Measurements from ENCODE around the gene N4BP2. TPM values are rescaled to one million over a fixed set of nuclear protein-coding genes. Genes with fewer than 3 reads are reported as not detected.

The N4BP2 gene
- total RNA-seq, 1 experiment from 2014 or later: 31.7 TPM

- TF ChIP-seq ZNF512 (CRISPR knock-in tag; IDR thresholded peaks at IDR 0.05; ENCODE audit: borderline replicate concordance) (no peak), ZNF671 (CRISPR knock-in tag; IDR thresholded peaks at IDR 0.05) (peak; percentile 54; the same call in 1 of the 2 replicates), MYBL2 (CRISPR knock-in tag; IDR thresholded peaks at IDR 0.05) (0 out of 2 replicates have a peak, but pooled peaks have one; percentile 54), ZNF219 (CRISPR knock-in tag; IDR thresholded peaks at IDR 0.05; ENCODE audit: borderline replicate concordance) (no peak), TEAD1 (CRISPR knock-in tag; IDR thresholded peaks at IDR 0.05) (peak; percentile 34; the same call in 1 of the 2 replicates), ZBTB43 (CRISPR knock-in tag; IDR thresholded peaks at IDR 0.05) (peak; percentile 77), ARID4B (CRISPR knock-in tag; IDR thresholded peaks at IDR 0.05; ENCODE audit: borderline replicate concordance) (peak; percentile 2; the same call in 1 of the 2 replicates), HMGA2 (CRISPR knock-in tag; IDR thresholded peaks at IDR 0.05) (no peak), FOXJ3 (CRISPR knock-in tag; IDR thresholded peaks at IDR 0.05; ENCODE audit: borderline replicate concordance) (no peak), ZNF138 (CRISPR knock-in tag; conservative IDR thresholded peaks at IDR 0.05) (no peak), JUN (CRISPR knock-in tag; IDR thresholded peaks at IDR 0.05) (peak; percentile 22), E2F5 (CRISPR knock-in tag; IDR thresholded peaks at IDR 0.05) (peak; percentile 68; the same call in 1 of the 2 replicates), MXD4 (CRISPR knock-in tag; IDR thresholded peaks at IDR 0.05; ENCODE audit: borderline replicate concordance) (no peak), EMX1 (CRISPR knock-in tag; IDR thresholded peaks at IDR 0.05) (peak; percentile 72; the same call in 1 of the 2 replicates), CREM (CRISPR knock-in tag; IDR thresholded peaks at IDR 0.05) (0 out of 2 replicates have a peak, but pooled peaks have one; percentile 50)
Measured at GRCh38 chr4:40055863-40056715, 561 bp upstream of the N4BP2 start (continued).

GRCh38 chr4:40057586-40058091 lies 989 bp downstream of the N4BP2 start:
- ChIA-PET POLR2A (interaction anchor here (0.5 kb wide), 2 partner anchors 180 to 216 kb away, joined by 6 to 9 read pairs; no protein-coding TSS in a partner anchor), CTCF (interaction anchor here (0.6 to 2.2 kb wide), 4 partner anchors 225 to 267 kb away, joined by 3 to 13 read pairs (median 6); no protein-coding TSS in a partner anchor)
- peaks cover 15% of the 10 kb centered on the region for H3K36me3 Mint-ChIP-seq
- ATAC-seq (peak; percentile 60), DNase-seq (ENCODE audit: low spot score) (peak; percentile 23)
- H3K27ac Mint-ChIP-seq: peak overlapping the region; percentile 98
- H3K4me3 Mint-ChIP-seq: peak overlapping the region; percentile 87
- no peaks in the 10 kb centered on the region for H3K27me3 Mint-ChIP-seq (ENCODE audit: low read depth)
- peaks cover 33% of the 10 kb centered on the region for H3K4me1 Mint-ChIP-seq
- H3K9me3 Mint-ChIP-seq: no peaks in the 10 kb centered on the region
- no peak for TF ChIP-seq NR1H2 (CRISPR knock-in tag; IDR thresholded peaks at IDR 0.05)
- no peak for TF ChIP-seq SMAD4 (CRISPR knock-in tag; IDR thresholded peaks at IDR 0.05)
- TF ChIP-seq CREM (CRISPR knock-in tag; IDR thresholded peaks at IDR 0.05): no peak
- TF ChIP-seq ATF6 (CRISPR knock-in tag; IDR thresholded peaks at IDR 0.05): no peak
- no peak for TF ChIP-seq SP1 (CRISPR knock-in tag; conservative IDR thresholded peaks at IDR 0.05)
- TF ChIP-seq CREB1 (CRISPR knock-in tag; IDR thresholded peaks at IDR 0.05): no peak
- no peak for TF ChIP-seq ZSCAN18 (CRISPR knock-in tag; IDR thresholded peaks at IDR 0.05)
- TF ChIP-seq GRHL2 (CRISPR knock-in tag; IDR thresholded peaks at IDR 0.05; ENCODE audit: insufficient replicate concordance, severe bottlenecking): no peak
- no peak for TF ChIP-seq ZNF138 (CRISPR knock-in tag; conservative IDR thresholded peaks at IDR 0.05)
- TF ChIP-seq NFYB (CRISPR knock-in tag; conservative IDR thresholded peaks at IDR 0.05; ENCODE audit: low read depth): peak; percentile 68

Measured in WTC11 (cell line).